GM21717 (cell line): Measurements from ENCODE around the gene PLPP6.

ENCODE experiments used
- ATAC-seq: cut with Tn5 transposase; IDR thresholded peaks from one replicate; pipeline ENCODE4 v1.9.1; 2021; ENCODE audit warnings: mild to moderate bottlenecking, moderate library complexity; ENCODE audit not compliant: unreplicated experiment

The PLPP6 gene

DNA sequence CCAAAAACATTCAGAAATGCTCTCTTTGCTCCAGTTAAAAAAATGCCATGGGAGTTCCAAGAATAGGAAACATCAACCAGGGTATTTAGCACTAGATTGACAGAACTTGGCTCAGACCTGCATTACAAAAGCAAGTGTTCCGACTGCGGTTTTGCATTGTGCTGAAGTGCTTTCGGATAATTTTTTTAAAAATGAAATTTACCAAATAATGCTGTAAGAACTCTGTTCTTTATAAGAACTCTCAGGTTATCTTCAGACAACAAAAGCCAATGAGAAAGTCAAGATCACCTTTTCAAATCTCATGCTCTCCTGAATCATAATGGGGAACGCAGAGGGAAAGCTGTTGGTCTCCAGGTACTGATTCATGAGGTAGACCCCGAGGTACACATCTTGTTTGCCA is 483 bp upstream of the PLPP6 start:
- no peak for ATAC-seq

- no peak for ATAC-seq
Measured at GRCh38 chr9:4662989-4663792, 1.1 kb downstream of the PLPP6 start.

- ATAC-seq: no peak
Measured at GRCh38 chr9:4663956-4664355, 1.9 kb downstream of the PLPP6 start.

- no peak for ATAC-seq
Measured at GRCh38 chr9:4665357-4665756, 3.3 kb downstream of the PLPP6 start.

DNA sequence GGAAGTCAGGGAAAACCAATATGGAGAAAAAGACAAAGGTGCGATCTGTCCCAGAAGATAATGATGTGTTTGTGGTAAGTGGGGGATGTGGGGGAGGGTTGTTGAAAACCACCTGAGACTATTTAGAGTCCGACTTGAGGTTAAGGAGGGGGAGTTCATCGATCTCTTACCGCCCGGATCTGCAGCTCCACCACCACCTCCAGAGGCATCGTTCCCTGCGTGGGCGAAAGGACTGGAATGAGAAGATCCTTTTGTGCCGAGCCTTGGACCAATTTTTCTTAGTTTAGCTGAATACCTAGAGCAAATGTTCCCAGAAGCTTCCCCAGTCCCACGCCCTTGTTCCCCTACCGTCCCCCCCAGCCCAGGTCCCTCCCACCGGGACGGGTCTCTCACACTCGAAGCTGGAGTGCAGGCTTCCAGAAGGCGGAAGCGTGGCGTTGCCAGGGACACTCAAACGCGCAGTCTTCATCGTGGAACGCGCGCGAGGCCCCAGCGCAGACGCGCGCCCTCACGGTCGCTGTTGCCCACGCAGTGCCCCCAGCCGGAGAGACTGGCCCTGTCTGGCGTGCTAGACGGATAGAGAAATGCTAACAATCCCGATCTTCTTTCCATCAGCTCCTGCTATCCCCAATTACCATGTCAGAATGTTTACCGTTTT is 4.1 kb downstream of the PLPP6 start, which contains the start of gene SPATA6L:
SPATA6L (minus strand) TSS at position 439 of the 658 bp plus-strand sequence; CDS start at position 209, 230 bp downstream.
- ATAC-seq: peak; percentile 45

DNA sequence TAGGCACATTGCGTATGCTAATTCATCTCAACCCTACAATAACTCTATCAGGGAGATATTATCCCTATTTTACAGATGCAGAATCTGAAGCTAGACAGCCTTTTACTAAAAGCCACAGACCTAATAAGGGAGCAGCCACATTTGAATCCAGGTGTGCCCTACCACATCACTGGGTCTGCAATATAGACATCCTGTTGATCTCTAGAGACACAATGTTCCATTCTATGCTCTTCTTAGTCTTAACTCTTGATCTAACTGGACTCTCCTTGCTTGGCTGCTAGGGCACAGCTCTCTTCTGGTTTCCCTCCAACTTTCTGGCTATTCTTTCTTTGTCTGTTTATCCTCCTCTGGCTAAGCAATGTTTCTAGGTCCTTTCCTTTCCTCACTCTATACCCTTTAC is 5.6 kb downstream of the PLPP6 start:
- no peak for ATAC-seq

- no peak for ATAC-seq
Measured at GRCh38 chr9:4668604-4669003, 6.5 kb downstream of the PLPP6 start.

- ATAC-seq: no peak
Measured at GRCh38 chr9:4669890-4670289, 7.8 kb downstream of the PLPP6 start.

GRCh38 chr9:4670591-4670990 is 8.5 kb downstream of the PLPP6 start:
- no peak for ATAC-seq

DNA sequence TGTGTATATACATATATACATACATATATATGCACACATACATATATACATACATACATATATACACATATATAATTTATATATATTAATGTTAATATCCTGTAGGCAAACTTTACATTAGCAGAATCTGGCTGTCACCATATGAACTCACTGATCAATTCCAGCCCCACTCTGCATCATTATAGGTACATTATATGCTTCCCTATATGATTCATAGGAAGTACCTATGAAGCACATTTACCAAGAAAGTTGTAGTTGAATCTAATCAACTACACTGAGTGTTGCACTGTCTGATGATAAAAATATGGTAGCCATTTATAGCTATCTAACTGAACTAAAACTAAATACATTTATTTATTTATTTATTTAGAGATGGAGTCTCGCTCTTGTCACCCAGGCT is 9.6 kb downstream of the PLPP6 start:
- no peak for ATAC-seq

DNA sequence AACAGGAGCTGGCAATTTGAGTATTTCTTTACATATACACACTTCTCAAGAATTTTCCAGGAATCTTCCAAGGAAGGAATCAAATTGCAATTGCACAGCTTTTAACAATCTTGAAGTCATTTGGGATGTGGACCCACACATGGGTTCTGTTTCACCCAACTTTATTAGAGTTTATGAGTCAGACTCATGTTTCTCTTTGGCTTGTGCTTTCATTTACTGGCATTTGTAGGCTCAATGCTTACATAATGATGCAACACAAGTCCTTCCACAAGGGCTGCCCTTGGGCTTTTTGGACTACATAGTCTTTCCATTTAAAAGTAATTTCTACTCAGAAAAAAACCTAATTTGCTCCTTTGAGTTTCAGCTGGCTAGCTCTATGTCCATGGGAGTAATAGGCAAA is 12.7 kb downstream of the PLPP6 start:
- no peak for ATAC-seq

DNA sequence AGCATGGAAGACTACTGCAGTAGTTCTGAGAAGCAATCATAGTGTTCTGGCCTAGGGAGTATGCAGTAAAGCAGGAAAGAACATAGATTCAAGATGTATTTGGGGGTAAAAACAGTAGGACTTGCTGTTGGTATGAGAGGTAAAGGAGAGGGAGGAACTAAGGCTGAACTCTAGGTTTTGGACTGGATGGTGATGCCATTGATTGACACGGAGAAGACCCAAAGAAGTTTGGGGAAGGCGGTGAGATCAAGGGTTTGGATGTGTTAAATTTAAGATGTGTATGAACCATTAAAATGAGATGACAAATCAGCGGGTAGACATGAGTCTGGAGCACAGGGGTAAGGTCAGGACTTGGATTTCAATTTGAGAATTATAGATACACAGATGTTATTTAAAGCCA is 15.3 kb downstream of the PLPP6 start:
- ATAC-seq: no peak

DNA sequence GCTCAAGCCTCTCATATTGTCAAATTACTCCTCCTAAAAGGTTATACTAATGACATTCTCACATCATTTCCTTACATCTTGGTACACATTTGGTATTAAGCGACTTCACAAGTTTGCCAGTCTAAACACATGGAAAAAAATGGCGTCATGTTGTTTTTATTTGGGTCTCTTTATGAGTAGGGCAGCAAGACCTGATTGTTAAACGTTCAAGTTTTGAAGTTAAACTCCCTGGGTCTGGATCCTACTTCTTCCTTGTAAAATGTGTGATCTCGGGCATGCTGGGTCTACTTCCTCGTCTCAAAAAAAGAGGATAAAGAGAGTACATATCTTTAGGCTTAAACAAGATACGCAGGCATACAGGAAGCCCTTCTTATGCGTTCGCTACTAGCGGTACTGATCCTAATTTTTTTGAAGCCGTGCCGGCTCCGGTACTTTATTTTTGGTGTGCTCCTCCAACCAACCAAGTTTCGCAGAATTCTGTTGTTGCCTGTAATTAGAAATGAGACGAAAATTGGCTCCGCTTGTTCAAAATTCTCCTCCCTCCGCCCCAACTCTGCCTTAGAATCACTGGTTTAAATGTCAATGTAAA is 16.7 kb downstream of the PLPP6 start:
- ATAC-seq: no peak

DNA sequence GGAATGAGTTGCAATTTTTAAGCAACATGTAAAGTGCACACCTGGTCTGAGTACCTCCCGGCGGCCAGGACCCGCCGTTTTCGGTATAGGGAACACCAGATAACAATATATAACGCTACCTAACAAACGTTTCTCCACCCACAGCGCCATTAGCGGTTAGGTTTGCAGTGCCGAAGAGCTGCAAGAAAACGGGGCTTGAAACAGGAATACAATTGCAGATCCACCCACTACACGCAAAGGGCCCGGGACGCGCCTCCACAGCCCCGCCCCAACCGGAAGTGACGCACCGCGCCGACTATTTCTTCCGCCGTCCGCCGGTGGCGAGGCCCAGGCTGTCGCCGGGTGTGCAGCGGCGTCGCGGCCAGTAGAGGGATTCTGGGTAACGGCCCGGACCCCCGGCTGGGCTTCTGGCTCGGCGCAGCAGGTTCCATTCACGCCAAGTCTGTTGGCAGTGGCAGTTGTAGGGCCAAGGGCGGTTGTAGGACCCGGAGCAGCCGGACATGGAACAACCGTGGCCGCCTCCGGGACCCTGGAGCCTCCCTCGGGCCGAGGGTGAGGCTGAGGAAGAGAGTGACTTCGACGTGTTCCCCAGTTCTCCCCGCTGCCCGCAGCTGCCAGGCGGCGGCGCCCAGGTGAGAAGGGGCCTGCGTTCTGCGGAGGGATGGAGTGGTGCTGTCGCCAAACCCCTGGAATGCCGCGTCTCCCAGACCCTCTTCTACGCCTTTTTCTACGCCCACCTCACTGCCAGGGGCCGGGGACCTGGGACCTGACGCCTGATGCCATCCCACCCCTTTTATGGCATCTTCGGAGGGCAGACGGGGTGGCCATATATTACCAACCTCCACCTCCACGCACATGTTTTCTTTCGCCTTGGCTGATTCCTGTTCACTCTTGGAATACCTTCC is 17.4 kb downstream of the PLPP6 start, which contains the start of gene CDC37L1:
CDC37L1 (plus strand) TSS at position 302 of the 905 bp plus-strand sequence; CDS start at position 501, 199 bp downstream.
- ATAC-seq: peak; percentile 96

GRCh38 chr9:4680173-4680525 is 18.1 kb downstream of the PLPP6 start:
- ATAC-seq: no peak

GRCh38 chr9:4680750-4681149 is 18.7 kb downstream of the PLPP6 start:
- ATAC-seq: no peak

- ATAC-seq: no peak
Measured at GRCh38 chr9:4684820-4685219, 22.7 kb downstream of the PLPP6 start.

GRCh38 chr9:4686112-4686511 is 24.0 kb downstream of the PLPP6 start:
- ATAC-seq: no peak

DNA sequence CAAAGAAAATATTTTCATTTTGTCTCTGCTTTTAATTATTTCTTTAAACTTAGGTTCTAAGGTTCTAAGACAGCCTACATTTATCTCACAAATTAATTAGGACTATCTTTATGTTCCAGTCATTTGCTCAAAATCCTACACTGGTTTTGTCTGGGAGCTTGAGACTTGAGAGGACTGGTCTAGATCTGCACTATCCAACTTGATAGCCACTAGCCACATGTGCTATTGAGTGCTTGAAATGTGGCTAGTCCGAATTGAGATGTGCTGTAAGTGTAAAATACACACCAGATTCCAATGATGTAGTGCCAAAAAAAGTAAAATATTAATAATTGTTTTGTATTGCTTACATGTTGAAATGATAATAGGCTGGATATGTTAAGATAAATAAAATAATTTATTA is 24.5 kb downstream of the PLPP6 start:
- no peak for ATAC-seq

GRCh38 chr9:4689021-4689420 is 26.9 kb downstream of the PLPP6 start:
- ATAC-seq: no peak

- ATAC-seq: peak; percentile 70
Measured at GRCh38 chr9:4689687-4690104, 27.6 kb downstream of the PLPP6 start.
